Ovary (tissue), 9 donors: ENCODE results near the gene BZW1. TPM values are rescaled to one million over a fixed set of nuclear protein-coding genes. Genes with fewer than 3 reads are reported as not detected.
A peak's percentile ranks its signal among the peaks of the same experiment; 100 is the strongest.

Experiments used
- DNase-seq, 5 donors: peaks; one replicate each; pipeline ENCODE4 v3.0.0-alpha.2; 2019 to 2020
- H3K27ac ChIP-seq, 2 donors: fragments of 200-600 bp; one replicate each; pipeline versions ENCODE4 v1.5.1 to v1.8.0; 2019 to 2022
- H3K27me3 ChIP-seq: fragments of 200-600 bp; one replicate; pipeline ENCODE4 v1.8.0; 2022
- H3K36me3 ChIP-seq: fragments of 200-600 bp; sonication (generic); one replicate; pipeline ENCODE4 v1.5.1; 2019
- H3K4me1 ChIP-seq: one replicate; pipeline ENCODE4 v1.8.1; 2013; ENCODE audit warnings: mild to moderate bottlenecking, moderate library complexity; ENCODE audit not compliant: insufficient read depth
- H3K4me3 ChIP-seq: fragments of 200-600 bp; sonication (generic); one replicate; pipeline ENCODE4 v1.5.1; 2017
- H3K9me3 ChIP-seq, 2 donors: fragments of 200-600 bp in 1 of 2; sonication (generic) in 1 of 2; one replicate each; pipeline versions ENCODE4 v1.5.1 to v1.8.1; 2013 to 2019; ENCODE audit warnings: mild to moderate bottlenecking in 1 of 2, moderate library complexity in 1 of 2
- EP300 ChIP-seq: sonication (generic); formaldehyde crosslinking; IDR thresholded peaks from one replicate; pipeline ENCODE4 v1.6.1; 2017; ENCODE audit warnings: antibody characterized with exemption
- POLR2A ChIP-seq: fragments of 450-650 bp; IDR thresholded peaks from one replicate; pipeline ENCODE4 v1.6.1; 2017; ENCODE audit warnings: antibody characterized with exemption, mild to moderate bottlenecking, moderate library complexity
- WGBS, 3 donors: extraction: QIAGEN DNeasy Blood & Tissue Kit in 1 of 3; methylation state at CpG; one replicate each; pipeline versions ENCODE4 v1.1.5 to v1.1.7; 2013 to 2017; 5-methylcytosine and 5-hydroxymethylcytosine counted together
- intact Hi-C, 4 donors: fragments of 100-400 bp; cut with DNase I; formaldehyde crosslinking; loops; one replicate each; pipeline versions ENCODE4 v1.11.0 to v1.15.1; 2022 to 2023
- polyA plus RNA-seq, 2 donors: library from polyadenylated mRNA; stranded (reverse); fragments of 200-250 nt in 1 of 2; fragments of 350-450 nt in 1 of 2; fragmentation: Illumina TruSeq in 1 of 2; extraction: RNeasy Lipid Tissue Mini Kit (QIAGEN cat#74804) in 1 of 2; gene quantifications; one replicate each; pipeline ENCODE4 v1.2.3, GENCODE V29; 2013 to 2014
- small RNA-seq: library from RNA; depleted of rRNA; stranded (forward); fragments of <200 nt; gene quantifications from one replicate; pipeline ENCODE3, GENCODE V24; 2016
- total RNA-seq, 7 donors: library from RNA; depleted of rRNA in 2 of 7; stranded (reverse); fragments of >200 nt in 2 of 7; fragmentation: NEBNext Ultra II Directional in 3 of 7; extraction: Animal tissue kit (Norgen Biotek cat#: 25700) in 3 of 7; gene quantifications; one replicate each; pipeline versions ENCODE4 v1.1.0 to v1.2.4, GENCODE V29; 2016 to 2023
- TF ChIP-seq, protein P1 (sequence below), 3 donors: fragments of 450-650 bp in 2 of 3; fragments of 200-600 bp in 1 of 3; IDR thresholded peaks; one replicate each; pipeline versions ENCODE4 v1.5.1 to v1.8.0; 2016 to 2022; ENCODE audit warnings: antibody characterized with exemption in 3 of 3, mild to moderate bottlenecking in 1 of 3
- donor health status: DM: no; HTN: no; CAD: no; lungs with moderate emphysema.
- donor health status: DM: no; HTN: no; CAD: no.
- donor health status: Bipolar disorder and iron deficiency.
- donor health status: DM: yes; HTN: yes; CAD: no.
- donor health status: DM: no; HTN: no; CAD: no.
- donor health status: DM: yes; HTN: yes; CAD: no.

Gene BZW1
- total and polyA plus RNA-seq, 9 donors, result 47.0 to 278 (median 134) TPM

DNA sequence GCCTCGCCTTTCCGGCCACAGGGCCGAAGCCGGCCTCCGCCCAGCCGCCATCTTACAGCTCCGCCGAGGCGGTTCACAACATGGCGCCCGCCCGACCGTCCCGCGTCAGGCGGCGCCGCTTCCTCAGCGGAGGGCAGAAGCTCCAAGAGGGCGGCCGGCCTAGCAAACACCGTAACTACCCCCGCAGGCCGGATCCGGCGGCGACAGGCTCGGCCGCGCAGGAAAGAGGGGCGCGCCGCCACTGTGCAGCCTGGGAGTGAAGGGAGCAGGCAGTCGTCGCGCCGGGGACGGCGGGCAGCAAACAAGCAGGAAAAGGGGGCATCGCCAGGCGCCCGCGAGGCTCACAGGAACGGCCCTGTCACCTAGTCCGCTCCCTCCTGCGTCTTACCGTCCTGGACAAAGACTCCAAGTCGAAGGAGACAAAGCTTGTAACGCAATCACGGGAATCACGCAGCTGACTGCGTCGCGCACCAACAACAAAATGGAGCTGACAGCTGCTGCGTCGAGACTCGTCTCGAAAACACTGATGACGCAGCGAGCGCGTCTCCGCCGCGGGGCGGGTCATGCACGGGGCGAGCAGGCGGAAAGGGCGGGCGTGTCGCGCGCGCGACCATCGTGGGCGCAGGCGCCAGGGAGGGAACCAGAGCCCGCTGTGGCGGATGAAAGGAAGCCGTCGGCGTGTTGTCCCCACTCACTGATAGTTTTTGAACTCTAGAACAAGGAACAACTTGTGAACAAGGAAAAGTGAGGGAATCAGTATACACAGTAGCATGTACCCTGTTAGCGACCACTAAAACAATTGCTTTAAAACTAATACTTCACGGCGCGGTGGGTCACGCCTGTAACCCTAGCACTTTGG, 52.7 kb downstream of the BZW1 start, which contains the start of gene CLK1:
TSS of gene CLK1 (minus strand) at position 483 of the 859 bp plus-strand sequence. CDS start 2,796 bp downstream, outside the sequence.
- H3K9me3 ChIP-seq, result no peaks in the 10 kb centered on the region
- DNase-seq, result peak; percentile 97 to 98 (median 98)
- H3K27ac ChIP-seq, result peak within 1 kb of the TSS; percentile 99
- TF ChIP-seq, protein P1, sequence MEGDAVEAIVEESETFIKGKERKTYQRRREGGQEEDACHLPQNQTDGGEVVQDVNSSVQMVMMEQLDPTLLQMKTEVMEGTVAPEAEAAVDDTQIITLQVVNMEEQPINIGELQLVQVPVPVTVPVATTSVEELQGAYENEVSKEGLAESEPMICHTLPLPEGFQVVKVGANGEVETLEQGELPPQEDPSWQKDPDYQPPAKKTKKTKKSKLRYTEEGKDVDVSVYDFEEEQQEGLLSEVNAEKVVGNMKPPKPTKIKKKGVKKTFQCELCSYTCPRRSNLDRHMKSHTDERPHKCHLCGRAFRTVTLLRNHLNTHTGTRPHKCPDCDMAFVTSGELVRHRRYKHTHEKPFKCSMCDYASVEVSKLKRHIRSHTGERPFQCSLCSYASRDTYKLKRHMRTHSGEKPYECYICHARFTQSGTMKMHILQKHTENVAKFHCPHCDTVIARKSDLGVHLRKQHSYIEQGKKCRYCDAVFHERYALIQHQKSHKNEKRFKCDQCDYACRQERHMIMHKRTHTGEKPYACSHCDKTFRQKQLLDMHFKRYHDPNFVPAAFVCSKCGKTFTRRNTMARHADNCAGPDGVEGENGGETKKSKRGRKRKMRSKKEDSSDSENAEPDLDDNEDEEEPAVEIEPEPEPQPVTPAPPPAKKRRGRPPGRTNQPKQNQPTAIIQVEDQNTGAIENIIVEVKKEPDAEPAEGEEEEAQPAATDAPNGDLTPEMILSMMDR (IDR thresholded peaks at IDR 0.05), result peak in 2 of 3 donors; percentile 4 to 27
- TF ChIP-seq POLR2A (peak; percentile 100), EP300 (peak; percentile 50)
- intact Hi-C loops, result loop anchor here (2.0 to 10.0 kb wide), 3 partner anchors 50 to 52 kb away; partner anchors contain the start of gene BZW1 (in 3 of the 4)
- peaks cover 11% of the 10 kb centered on the region for H3K4me1 ChIP-seq
- WGBS, 3 donors, result 0 to 1% (median 1%) methylated on average over 83 to 89 of the region's 89 CpGs
- no peaks in the 10 kb centered on the region for H3K36me3 ChIP-seq
- H3K4me3 ChIP-seq, result peak within 1 kb of the TSS; percentile 100
- no peaks in the 10 kb centered on the region for H3K27me3 ChIP-seq

DNA sequence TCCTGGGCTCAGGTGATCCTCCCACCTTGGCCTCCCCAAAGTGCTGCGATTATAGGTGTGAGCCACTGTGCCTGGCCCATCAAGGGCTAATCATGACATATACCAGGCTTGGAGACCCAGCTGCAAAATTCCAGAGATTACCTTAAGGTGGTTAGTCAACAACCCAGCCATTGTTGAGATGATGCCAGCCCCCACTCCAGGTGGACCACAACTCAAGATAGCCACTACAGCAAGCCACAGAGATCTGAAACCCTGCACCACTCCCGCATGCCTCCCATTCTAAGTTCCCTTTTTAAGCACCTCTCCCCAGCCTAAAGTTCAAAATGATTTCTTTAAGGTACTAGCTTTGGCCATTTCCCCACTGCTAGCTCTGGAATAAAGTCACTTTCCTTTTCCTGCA, 57.3 kb downstream of the BZW1 start:
- intact Hi-C loops, result loop anchor here in 1 of 4 donors (10.0 kb wide), 1 partner anchor 54 kb away; the partner anchor contains the start of gene BZW1
- Histone ChIP-seq H3K36me3 (no peaks in the 10 kb centered on the region), H3K27me3 (no peaks in the 10 kb centered on the region), H3K4me1 (peaks cover 8% of the 10 kb centered on the region), H3K27ac (no peak overlapping the region), H3K9me3 (no peaks in the 10 kb centered on the region), H3K4me3 (no peak overlapping the region)
- 93 to 96% (median 96%) methylated on average over 2 of the region's 2 CpGs for WGBS, 3 donors
- TF ChIP-seq EP300 (no peak), POLR2A (no peak)
- TF ChIP-seq, protein P1 (IDR thresholded peaks at IDR 0.05), result no peak
- no peak for DNase-seq

DNA sequence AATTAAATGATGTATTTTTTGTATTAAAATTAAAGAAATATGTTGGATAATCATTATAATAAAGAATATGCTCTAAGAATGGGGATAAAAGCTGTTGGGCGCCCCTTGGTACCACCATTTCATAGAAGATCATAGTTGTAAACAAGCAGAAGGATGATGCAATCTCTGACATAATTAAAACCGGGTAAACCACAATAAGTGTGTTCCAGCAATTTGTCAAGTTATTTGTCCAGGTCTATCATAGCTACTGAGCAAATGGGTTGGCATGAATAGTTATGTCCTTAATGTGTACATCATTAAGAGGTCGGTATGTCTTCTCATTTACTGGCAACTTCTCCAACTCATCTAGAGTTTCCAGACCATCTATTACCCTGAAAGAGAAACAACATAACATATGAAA, 59.4 kb downstream of the BZW1 start:
- intact Hi-C loops, result no loop called here

DNA sequence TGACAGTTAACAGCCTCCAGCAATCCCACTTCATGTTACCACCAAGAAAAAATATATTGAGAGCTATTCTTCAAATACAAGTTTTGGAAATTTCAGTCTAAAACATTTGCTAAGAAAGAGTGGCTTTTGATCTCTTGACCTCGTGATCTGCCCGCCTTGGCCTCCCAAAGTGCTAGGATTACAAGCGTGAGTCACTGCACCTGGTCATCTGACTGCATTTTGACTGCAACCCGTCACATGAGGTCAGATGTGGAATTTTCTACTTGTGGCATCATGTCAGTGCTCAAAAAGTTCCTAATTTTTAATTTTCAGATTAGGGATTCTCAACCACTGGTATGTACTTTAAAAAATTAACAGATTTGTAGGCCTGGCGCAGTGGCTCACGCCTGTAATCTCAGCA, 61.9 kb downstream of the BZW1 start:
- 95 to 98% (median 96%) methylated on average over 6 of the region's 6 CpGs for WGBS, 3 donors
- Histone ChIP-seq H3K27me3 (no peaks in the 10 kb centered on the region), H3K9me3 (no peaks in the 10 kb centered on the region), H3K4me3 (no peak overlapping the region), H3K36me3 (no peaks in the 10 kb centered on the region), H3K27ac (no peak overlapping the region), H3K4me1 (peaks cover 2% of the 10 kb centered on the region)
- TF ChIP-seq EP300 (no peak), POLR2A (no peak)
- intact Hi-C loops, result no loop called here
- no peak for DNase-seq

More for the DNA sequence above, 59.4 kb downstream of the BZW1 start:
- H3K36me3 ChIP-seq, result no peaks in the 10 kb centered on the region
- H3K4me3 ChIP-seq, result no peak overlapping the region
- 72 to 84% (median 77%) methylated on average over 3 of the region's 3 CpGs for WGBS, 3 donors
- peaks cover 5% of the 10 kb centered on the region for H3K4me1 ChIP-seq
- no peak for DNase-seq
- no peaks in the 10 kb centered on the region for H3K27me3 ChIP-seq
- H3K27ac ChIP-seq, result no peak overlapping the region
- TF ChIP-seq POLR2A (no peak), EP300 (no peak)
- TF ChIP-seq, protein P1 (IDR thresholded peaks at IDR 0.05), result no peak
- H3K9me3 ChIP-seq, result no peaks in the 10 kb centered on the region

Small RNA genes lying within 50 kb of the gene (small RNA-seq; reads per million reads assigned to genes)
- gene RF00019 (not detected), gene RNA5SP115 (not detected), gene RNU1-133P (not detected), gene RNU6-31P (not detected)

Other genes with a start within 250 kb of the BZW1 start
- gene AOX1, start 225.9 kb upstream of the BZW1 start, total RNA-seq, result 100 to 1,000 TPM in 2 of 7 donors, 10 to 100 TPM in 5; 46.0 to 102 (median 67.2) TPM
- 100 to 1,000 TPM in 1 of 2 donors, 10 to 100 TPM in 1; 29.1 to 105 TPM for gene AOX1, start 225.9 kb upstream of the BZW1 start, polyA plus RNA-seq
- 100 to 1,000 TPM in 6 of 7 donors, 10 to 100 TPM in 1; 88.3 to 266 (median 131) TPM for gene CLK1, start 52.7 kb downstream of the BZW1 start, total RNA-seq
- gene CLK1, start 52.7 kb downstream of the BZW1 start, polyA plus RNA-seq, result 100 to 1,000 TPM; 112 to 157 TPM
- 10 to 100 TPM; 19.1 to 50.9 (median 38.2) TPM for gene PPIL3, start 77.2 kb downstream of the BZW1 start, total RNA-seq
- gene PPIL3, start 77.2 kb downstream of the BZW1 start, polyA plus RNA-seq, result 10 to 100 TPM; 38.4 to 64.7 TPM
- 10 to 100 TPM; 12.8 to 19.8 (median 16.4) TPM for gene NIF3L1, start 77.5 kb downstream of the BZW1 start, total RNA-seq
- gene NIF3L1, start 77.5 kb downstream of the BZW1 start, polyA plus RNA-seq, result 10 to 100 TPM; 22.4 to 29.6 TPM
- gene ORC2, start 151.8 kb downstream of the BZW1 start, total RNA-seq, result 10 to 100 TPM; 12.8 to 31.4 (median 29.0) TPM
- gene ORC2, start 151.8 kb downstream of the BZW1 start, polyA plus RNA-seq, result 10 to 100 TPM in 1 of 2 donors, 1 to 10 TPM in 1; 9.8 to 20.5 TPM